Measurements from ENCODE around the gene TSPY10.
"Not testable (repeated sequence)": the region's sequence is repeated elsewhere in the genome, so short reads cannot be mapped to it uniquely, and the experiment has no call there.

GRCh38 chrY:9504396-9504795 is 23.3 kb upstream of the TSPY10 start:
- TF ChIP-seq EZH2phosphoT487, EZH2, CTCF (IDR thresholded peaks at IDR 0.05): not testable (repeated sequence)

Data from neural progenitor cell (in vitro differentiated cells).